GM21515 (cell line): ENCODE measurements around the gene PLXDC2.
A peak's percentile ranks its signal among the peaks of the same experiment; 100 is the strongest.
"Not testable (repeated sequence)": the region's sequence is repeated elsewhere in the genome, so short reads cannot be mapped to it uniquely, and the experiment has no call there.

Experiments used
- ATAC-seq: cut with Tn5 transposase; IDR thresholded peaks from one replicate; pipeline ENCODE4 v1.9.1; 2021; ENCODE audit not compliant: unreplicated experiment

PLXDC2 gene

GRCh38 chr10:19816411-19817230 is at the start of gene PLXDC2:
TSS of gene PLXDC2 (plus strand) at chr10:19816432.
- ATAC-seq = peak; percentile 39

- ATAC-seq = no peak
Measured at GRCh38 chr10:19767876-19768275, 48.4 kb upstream of the PLXDC2 start.

GRCh38 chr10:19769826-19770225 is 46.4 kb upstream of the PLXDC2 start:
- not testable (repeated sequence) for ATAC-seq

- no peak for ATAC-seq
Measured at GRCh38 chr10:19772972-19773371, 43.3 kb upstream of the PLXDC2 start.

GRCh38 chr10:19775296-19775695 is 40.9 kb upstream of the PLXDC2 start:
- ATAC-seq = no peak

- ATAC-seq = no peak
Measured at GRCh38 chr10:19777806-19778205, 38.4 kb upstream of the PLXDC2 start.

- no peak for ATAC-seq
Measured at GRCh38 chr10:19778996-19779395, 37.2 kb upstream of the PLXDC2 start.

GRCh38 chr10:19782430-19783089 is 33.7 kb upstream of the PLXDC2 start:
- no peak for ATAC-seq

GRCh38 chr10:19783721-19784120 is 32.5 kb upstream of the PLXDC2 start:
- no peak for ATAC-seq

GRCh38 chr10:19785366-19785765 is 30.9 kb upstream of the PLXDC2 start:
- ATAC-seq = no peak

- no peak for ATAC-seq
Measured at GRCh38 chr10:19788075-19788686, 28.1 kb upstream of the PLXDC2 start.

GRCh38 chr10:19788902-19789301 is 27.3 kb upstream of the PLXDC2 start:
- ATAC-seq = no peak

- no peak for ATAC-seq
Measured at GRCh38 chr10:19789607-19790006, 26.6 kb upstream of the PLXDC2 start.

GRCh38 chr10:19791032-19791431 is 25.2 kb upstream of the PLXDC2 start:
- ATAC-seq = no peak

GRCh38 chr10:19795684-19796083 is 20.5 kb upstream of the PLXDC2 start:
- ATAC-seq = no peak

- ATAC-seq = no peak
Measured at GRCh38 chr10:19800161-19800560, 16.1 kb upstream of the PLXDC2 start.

- no peak for ATAC-seq
Measured at GRCh38 chr10:19801369-19801768, 14.9 kb upstream of the PLXDC2 start.

- ATAC-seq = no peak
Measured at GRCh38 chr10:19803676-19804075, 12.6 kb upstream of the PLXDC2 start.

- ATAC-seq = no peak
Measured at GRCh38 chr10:19809481-19809880, 6.8 kb upstream of the PLXDC2 start.

GRCh38 chr10:19811540-19811939 is 4.7 kb upstream of the PLXDC2 start:
- ATAC-seq = no peak

- no peak for ATAC-seq
Measured at GRCh38 chr10:19812976-19813375, 3.3 kb upstream of the PLXDC2 start.
